Loucy (cell line): ENCODE data around the gene KCNK13.

Experiments used
- H2AFZ ChIP-seq: fragments of 200-600 bp; sonication (generic); 2 replicates; pipeline ENCODE4 v1.6.0; 2016; ENCODE audit warnings: antibody characterized with exemption, mild to moderate bottlenecking, low read length, moderate library complexity
- H3F3A ChIP-seq: fragments of 200-600 bp; 2 replicates; pipeline ENCODE4 v1.6.0; 2016; ENCODE audit warnings: antibody characterized with exemption, low read depth, mild to moderate bottlenecking
- H3K27me3 ChIP-seq: fragments of 200-600 bp; sonication (generic); 2 replicates; pipeline ENCODE4 v1.6.1; 2014; ENCODE audit warnings: low read length, mild to moderate bottlenecking; ENCODE audit not compliant: insufficient read depth, poor library complexity, severe bottlenecking
- H3K36me3 ChIP-seq: fragments of 200-600 bp; sonication (generic); 2 replicates; pipeline ENCODE4 v1.6.1; 2016; ENCODE audit warnings: low read length; ENCODE audit not compliant: insufficient read depth
- H3K4me1 ChIP-seq: fragments of 200-600 bp; sonication (generic); 2 replicates; pipeline ENCODE4 v1.5.1; 2014; ENCODE audit warnings: low read length, mild to moderate bottlenecking; ENCODE audit not compliant: insufficient read depth, poor library complexity, severe bottlenecking
- H3K4me2 ChIP-seq: fragments of 200-600 bp; sonication (generic); 2 replicates; pipeline ENCODE4 v1.6.0; 2014; ENCODE audit warnings: antibody characterized with exemption, low read length, low read depth, mild to moderate bottlenecking; ENCODE audit not compliant: poor library complexity, severe bottlenecking
- H3K4me3 ChIP-seq: fragments of 200-600 bp; sonication (generic); 2 replicates; pipeline ENCODE4 v1.5.1; 2014; ENCODE audit warnings: low read length, mild to moderate bottlenecking, mixed read lengths; ENCODE audit not compliant: poor library complexity, severe bottlenecking
- H3K79me2 ChIP-seq: fragments of 200-600 bp; sonication (generic); 2 replicates; pipeline ENCODE4 v1.6.1; 2014; ENCODE audit warnings: low read length; ENCODE audit not compliant: insufficient read depth
- H3K9ac ChIP-seq: fragments of 200-600 bp; sonication (generic); 2 replicates; pipeline ENCODE4 v1.6.0; 2014; ENCODE audit warnings: mild to moderate bottlenecking, low read depth, low read length, moderate library complexity; ENCODE audit not compliant: poor library complexity, severe bottlenecking
- H3K9me2 ChIP-seq: fragments of 200-600 bp; sonication (generic); replicated peaks from 2 replicates; pipeline ENCODE4 v1.6.1; 2016; ENCODE audit warnings: low read depth, low read length, mixed read lengths
- H3K9me3 ChIP-seq: fragments of 200-600 bp; sonication (generic); 2 replicates; pipeline ENCODE4 v1.6.1; 2014; ENCODE audit warnings: mild to moderate bottlenecking, antibody characterized with exemption, low read length, low read depth; ENCODE audit not compliant: insufficient read depth
- H4K20me1 ChIP-seq: fragments of 200-600 bp; sonication (generic); 2 replicates; pipeline ENCODE4 v1.6.0; 2014; ENCODE audit warnings: antibody characterized with exemption, low read length, mild to moderate bottlenecking; ENCODE audit not compliant: insufficient read depth, poor library complexity, severe bottlenecking
- EZH2phosphoT487 ChIP-seq: fragments of 200-600 bp; IDR thresholded peaks from 2 replicates; pipeline ENCODE4 v1.6.1; 2018; ENCODE audit warnings: antibody characterized with exemption, mild to moderate bottlenecking, moderate library complexity, borderline replicate concordance
- TF ChIP-seq, protein P1 (sequence below): fragments of 200-600 bp; sonication (generic); conservative IDR thresholded peaks from 2 replicates; pipeline ENCODE4 v1.5.1; 2014; ENCODE audit warnings: mild to moderate bottlenecking, antibody characterized with exemption, low read length

The KCNK13 gene

DNA sequence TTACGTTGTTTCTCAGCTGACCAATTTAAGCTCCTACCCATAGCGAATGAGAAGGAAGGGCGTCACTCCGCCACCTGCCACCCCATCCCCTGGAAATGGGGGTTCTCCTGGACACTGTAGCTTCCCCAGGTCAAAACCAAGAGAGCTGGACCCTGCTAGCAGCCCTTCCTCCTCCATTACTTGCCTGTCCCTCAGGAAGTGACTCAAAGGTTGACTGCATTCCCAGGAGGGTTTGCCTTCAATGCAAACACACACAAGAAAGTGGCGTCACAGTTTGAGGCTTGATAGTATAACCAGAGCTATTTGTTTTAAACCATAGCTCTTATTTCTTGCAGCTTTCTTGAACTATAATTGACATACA is 79.1 kb downstream of the KCNK13 start:
- no peaks in the 10 kb centered on the region for H3K36me3 ChIP-seq
- H3F3A ChIP-seq, result no peaks in the 10 kb centered on the region
- no peaks in the 10 kb centered on the region for H3K9me2 ChIP-seq
- no peaks in the 10 kb centered on the region for H3K79me2 ChIP-seq
- H3K27me3 ChIP-seq, result no peaks in the 10 kb centered on the region
- no peaks in the 10 kb centered on the region for H3K9me3 ChIP-seq
- H3K4me2 ChIP-seq, result no peak overlapping the region
- H4K20me1 ChIP-seq, result no peaks in the 10 kb centered on the region
- H3K4me1 ChIP-seq, result no peaks in the 10 kb centered on the region
- TF ChIP-seq, protein P1, sequence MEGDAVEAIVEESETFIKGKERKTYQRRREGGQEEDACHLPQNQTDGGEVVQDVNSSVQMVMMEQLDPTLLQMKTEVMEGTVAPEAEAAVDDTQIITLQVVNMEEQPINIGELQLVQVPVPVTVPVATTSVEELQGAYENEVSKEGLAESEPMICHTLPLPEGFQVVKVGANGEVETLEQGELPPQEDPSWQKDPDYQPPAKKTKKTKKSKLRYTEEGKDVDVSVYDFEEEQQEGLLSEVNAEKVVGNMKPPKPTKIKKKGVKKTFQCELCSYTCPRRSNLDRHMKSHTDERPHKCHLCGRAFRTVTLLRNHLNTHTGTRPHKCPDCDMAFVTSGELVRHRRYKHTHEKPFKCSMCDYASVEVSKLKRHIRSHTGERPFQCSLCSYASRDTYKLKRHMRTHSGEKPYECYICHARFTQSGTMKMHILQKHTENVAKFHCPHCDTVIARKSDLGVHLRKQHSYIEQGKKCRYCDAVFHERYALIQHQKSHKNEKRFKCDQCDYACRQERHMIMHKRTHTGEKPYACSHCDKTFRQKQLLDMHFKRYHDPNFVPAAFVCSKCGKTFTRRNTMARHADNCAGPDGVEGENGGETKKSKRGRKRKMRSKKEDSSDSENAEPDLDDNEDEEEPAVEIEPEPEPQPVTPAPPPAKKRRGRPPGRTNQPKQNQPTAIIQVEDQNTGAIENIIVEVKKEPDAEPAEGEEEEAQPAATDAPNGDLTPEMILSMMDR, result no peak
- TF ChIP-seq EZH2phosphoT487, result no peak
- H3K4me3 ChIP-seq, result no peak overlapping the region
- no peak overlapping the region for H3K9ac ChIP-seq
- H2AFZ ChIP-seq, result no peak overlapping the region

DNA sequence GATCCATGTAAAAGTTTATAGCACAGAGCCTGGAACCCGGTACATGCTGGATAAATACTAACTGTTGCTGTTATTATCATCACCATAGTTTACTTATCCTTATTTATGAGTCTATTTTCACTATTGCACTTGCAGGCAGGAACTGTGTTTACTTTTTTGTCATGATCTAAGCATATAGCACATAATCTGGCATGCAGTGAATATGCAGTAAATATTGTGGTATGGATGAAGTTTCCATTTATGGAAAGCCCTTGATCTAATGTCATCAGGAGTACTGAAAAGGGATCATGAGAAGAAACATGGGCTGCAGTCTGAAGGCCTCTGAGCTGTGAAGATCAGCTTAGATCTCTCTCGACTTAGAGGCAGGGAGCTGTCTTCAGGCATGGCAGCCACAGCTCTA is 91.6 kb downstream of the KCNK13 start:
- Histone ChIP-seq H3K79me2 (no peaks in the 10 kb centered on the region), H3K9me3 (peaks cover 3% of the 10 kb centered on the region; the same call in 1 of the 2 replicates), H3K36me3 (no peaks in the 10 kb centered on the region), H3K4me2 (no peak overlapping the region), H2AFZ (no peak overlapping the region), H3K27me3 (no peaks in the 10 kb centered on the region), H3K9me2 (no peaks in the 10 kb centered on the region), H3K9ac (no peak overlapping the region), H3F3A (no peaks in the 10 kb centered on the region), H4K20me1 (no peaks in the 10 kb centered on the region), H3K4me1 (no peaks in the 10 kb centered on the region), H3K4me3 (no peak overlapping the region)
- TF ChIP-seq, protein P1, result no peak
- no peak for TF ChIP-seq EZH2phosphoT487

DNA sequence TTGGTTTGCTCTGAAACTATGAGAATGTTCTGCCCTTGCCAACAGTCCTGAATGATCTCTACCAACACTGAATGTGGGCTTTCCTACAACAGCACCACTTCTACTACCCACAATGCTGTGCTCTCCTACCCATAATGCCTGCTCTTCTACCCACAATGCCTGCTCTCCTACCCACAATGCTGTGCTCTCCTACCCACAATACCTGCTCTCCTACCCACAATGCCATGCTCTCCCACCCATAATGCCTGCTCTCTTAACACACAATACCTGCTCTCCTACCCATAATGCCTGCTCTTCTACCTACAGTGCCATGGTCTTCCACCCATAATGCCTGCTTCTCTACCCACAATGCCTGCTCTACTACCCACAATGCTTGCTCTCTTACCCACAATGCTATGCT is 92.3 kb downstream of the KCNK13 start:
- TF ChIP-seq, protein P1, result no peak
- no peak for TF ChIP-seq EZH2phosphoT487
- no peaks in the 10 kb centered on the region for H3K79me2 ChIP-seq
- H3K9me2 ChIP-seq, result no peaks in the 10 kb centered on the region
- H3K36me3 ChIP-seq, result no peaks in the 10 kb centered on the region
- peaks cover 3% of the 10 kb centered on the region; the same call in 1 of the 2 replicates for H3K9me3 ChIP-seq
- H3K4me2 ChIP-seq, result no peak overlapping the region
- H3K27me3 ChIP-seq, result no peaks in the 10 kb centered on the region
- no peak overlapping the region for H3K9ac ChIP-seq
- no peak overlapping the region for H2AFZ ChIP-seq
- no peaks in the 10 kb centered on the region for H4K20me1 ChIP-seq
- no peaks in the 10 kb centered on the region for H3F3A ChIP-seq
- no peaks in the 10 kb centered on the region for H3K4me1 ChIP-seq
- H3K4me3 ChIP-seq, result no peak overlapping the region
